Measurements from ENCODE around the gene RNASE1. TPM values are rescaled to one million over a fixed set of nuclear protein-coding genes. Genes with fewer than 3 reads are reported as not detected.

The RNASE1 gene
- total RNA-seq = 1,000 to 10,000 TPM in 3 of 4 donors, 100 to 1,000 TPM in 1; 999 to 1,585 (median 1,253) TPM

DNA sequence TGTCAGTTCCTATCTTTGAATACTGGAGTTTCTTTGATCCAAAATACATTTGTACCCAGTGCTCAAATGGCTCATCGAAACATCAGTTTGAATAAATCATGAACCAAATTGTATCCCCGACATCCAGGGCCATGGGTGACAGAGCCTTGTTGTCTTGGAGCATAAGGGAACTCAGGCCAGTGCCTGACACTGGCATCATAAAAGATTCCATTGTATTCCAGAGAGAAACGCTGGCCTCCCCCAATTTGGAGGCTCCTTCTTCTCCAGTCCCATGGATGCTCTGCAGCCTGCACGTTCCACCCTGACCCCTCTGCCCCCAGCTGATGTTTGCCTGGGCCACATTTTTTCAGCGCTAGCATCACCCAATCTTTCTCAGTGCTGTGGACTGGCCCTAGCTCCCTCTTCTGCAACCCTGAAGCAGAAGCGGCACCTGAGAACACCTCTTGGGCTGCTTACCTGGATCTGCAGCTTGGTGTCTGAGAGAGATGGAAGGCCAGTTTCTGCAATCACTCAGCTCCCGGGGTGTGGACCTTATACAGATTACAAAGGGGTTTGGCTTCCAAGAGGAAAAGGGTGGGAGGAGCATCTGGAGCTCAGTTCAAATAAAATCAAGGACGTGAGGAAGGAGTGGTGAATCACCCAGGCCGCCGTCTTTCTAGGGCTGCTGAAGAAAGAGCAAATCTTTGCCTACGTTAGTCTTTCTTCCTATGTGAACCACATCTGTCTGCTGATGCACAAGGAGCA is at the start of gene RNASE1:
RNASE1 (minus strand) TSS at position 504 of the 744 bp plus-strand sequence. CDS start 776 bp downstream, outside the sequence.
- TF ChIP-seq, protein P1, sequence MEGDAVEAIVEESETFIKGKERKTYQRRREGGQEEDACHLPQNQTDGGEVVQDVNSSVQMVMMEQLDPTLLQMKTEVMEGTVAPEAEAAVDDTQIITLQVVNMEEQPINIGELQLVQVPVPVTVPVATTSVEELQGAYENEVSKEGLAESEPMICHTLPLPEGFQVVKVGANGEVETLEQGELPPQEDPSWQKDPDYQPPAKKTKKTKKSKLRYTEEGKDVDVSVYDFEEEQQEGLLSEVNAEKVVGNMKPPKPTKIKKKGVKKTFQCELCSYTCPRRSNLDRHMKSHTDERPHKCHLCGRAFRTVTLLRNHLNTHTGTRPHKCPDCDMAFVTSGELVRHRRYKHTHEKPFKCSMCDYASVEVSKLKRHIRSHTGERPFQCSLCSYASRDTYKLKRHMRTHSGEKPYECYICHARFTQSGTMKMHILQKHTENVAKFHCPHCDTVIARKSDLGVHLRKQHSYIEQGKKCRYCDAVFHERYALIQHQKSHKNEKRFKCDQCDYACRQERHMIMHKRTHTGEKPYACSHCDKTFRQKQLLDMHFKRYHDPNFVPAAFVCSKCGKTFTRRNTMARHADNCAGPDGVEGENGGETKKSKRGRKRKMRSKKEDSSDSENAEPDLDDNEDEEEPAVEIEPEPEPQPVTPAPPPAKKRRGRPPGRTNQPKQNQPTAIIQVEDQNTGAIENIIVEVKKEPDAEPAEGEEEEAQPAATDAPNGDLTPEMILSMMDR (IDR thresholded peaks at IDR 0.05) = no peak
- DNase-seq (ENCODE audit: low spot score) (no peak), ATAC-seq (ENCODE audit: low FRiP score) (peak; percentile 77)

GRCh38 chr14:20848955-20849570 is 46.4 kb upstream of the RNASE1 start:
- TF ChIP-seq, protein P1 (IDR thresholded peaks at IDR 0.05) = no peak
- DNase-seq (ENCODE audit: low spot score) (no peak), ATAC-seq (ENCODE audit: low FRiP score) (no peak)

DNA sequence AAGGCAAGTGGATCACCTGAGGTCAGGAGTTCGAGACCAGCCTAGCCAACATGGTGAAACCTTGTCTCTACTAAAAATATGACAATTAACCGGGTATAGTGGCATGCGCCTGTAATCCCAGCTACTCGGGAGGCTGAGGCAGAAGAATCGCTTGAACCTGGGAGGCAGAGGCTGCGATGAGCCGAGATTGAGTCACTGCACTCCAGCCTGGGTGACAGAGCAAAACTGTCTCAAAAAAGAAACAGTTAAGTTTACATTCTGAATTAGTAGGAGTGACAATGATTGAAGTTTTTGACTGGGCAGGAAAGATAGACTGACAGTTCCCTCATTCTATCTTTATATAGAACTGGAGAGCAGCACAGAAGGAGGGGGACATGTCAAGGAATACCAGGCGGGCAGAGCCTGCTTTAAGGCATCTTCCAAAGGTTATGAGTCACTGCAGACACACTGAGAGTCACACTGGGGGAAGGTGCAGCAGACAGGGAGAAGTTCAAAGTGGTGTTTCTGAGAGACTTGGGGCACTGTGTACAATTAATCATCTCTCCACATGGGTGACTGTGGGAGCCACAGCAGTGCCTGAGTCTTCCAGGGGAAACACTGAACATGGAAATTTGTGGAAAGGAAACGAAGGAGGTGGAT is 45.8 kb upstream of the RNASE1 start:
- no peak for DNase-seq (ENCODE audit: low spot score)
- no peak for ATAC-seq (ENCODE audit: low FRiP score)

GRCh38 chr14:20846560-20846959 is 43.9 kb upstream of the RNASE1 start:
- ATAC-seq (ENCODE audit: low FRiP score) (no peak), DNase-seq (ENCODE audit: low spot score) (no peak)
- TF ChIP-seq, protein P1 (IDR thresholded peaks at IDR 0.05) = no peak

More for the DNA sequence above, 45.8 kb upstream of the RNASE1 start:
- TF ChIP-seq, protein P1 (IDR thresholded peaks at IDR 0.05) = no peak

GRCh38 chr14:20841096-20841495 is 38.5 kb upstream of the RNASE1 start:
- TF ChIP-seq, protein P1 (IDR thresholded peaks at IDR 0.05) = no peak
- no peak for ATAC-seq (ENCODE audit: low FRiP score)
- DNase-seq (ENCODE audit: low spot score) = no peak

GRCh38 chr14:20837831-20838230 is 35.2 kb upstream of the RNASE1 start:
- TF ChIP-seq, protein P1 (IDR thresholded peaks at IDR 0.05) = no peak
- no peak for DNase-seq (ENCODE audit: low spot score)
- no peak for ATAC-seq (ENCODE audit: low FRiP score)

All from omental fat pad (tissue), 4 donors.